Uterus (tissue), 2 donors: ENCODE results near the gene BMPR1A.

Experiments used
- POLR2A ChIP-seq, 2 donors: fragments of 450-650 bp; IDR thresholded peaks; one replicate each; pipeline ENCODE4 v1.6.1; 2016; ENCODE audit warnings: antibody characterized with exemption in 2 of 2, mild to moderate bottlenecking in 1 of 2, moderate library complexity in 1 of 2
- TF ChIP-seq, protein P1 (sequence below), 4 experiments: fragments of 200-600 bp in 2 of 4; fragments of 450-650 bp in 2 of 4; sonication (generic) in 2 of 4; IDR thresholded peaks; one replicate each; pipeline ENCODE4 v1.5.1; 2016 to 2019; ENCODE audit warnings: antibody characterized with exemption in 4 of 4, mild to moderate bottlenecking in 2 of 4, moderate library complexity in 1 of 4

DNA sequence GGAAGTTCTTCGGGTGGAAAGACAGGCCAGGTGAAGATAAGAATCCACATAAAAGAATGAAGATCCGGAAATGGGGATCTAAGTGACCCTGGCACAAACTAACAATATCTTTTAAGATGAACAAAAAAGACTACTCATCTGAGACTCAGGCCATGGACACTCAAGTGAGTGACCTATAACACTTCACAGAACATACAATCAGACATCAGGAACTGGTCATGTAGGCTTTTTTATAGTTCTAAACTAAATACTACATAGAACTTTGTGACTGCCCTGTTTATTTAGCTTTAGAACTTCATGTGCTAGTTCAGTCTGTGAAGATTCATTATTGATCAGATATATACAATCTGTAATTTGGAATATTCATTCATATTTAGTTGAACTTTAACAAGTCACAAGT, 148.2 kb downstream of the BMPR1A start:
- TF ChIP-seq, protein P1, sequence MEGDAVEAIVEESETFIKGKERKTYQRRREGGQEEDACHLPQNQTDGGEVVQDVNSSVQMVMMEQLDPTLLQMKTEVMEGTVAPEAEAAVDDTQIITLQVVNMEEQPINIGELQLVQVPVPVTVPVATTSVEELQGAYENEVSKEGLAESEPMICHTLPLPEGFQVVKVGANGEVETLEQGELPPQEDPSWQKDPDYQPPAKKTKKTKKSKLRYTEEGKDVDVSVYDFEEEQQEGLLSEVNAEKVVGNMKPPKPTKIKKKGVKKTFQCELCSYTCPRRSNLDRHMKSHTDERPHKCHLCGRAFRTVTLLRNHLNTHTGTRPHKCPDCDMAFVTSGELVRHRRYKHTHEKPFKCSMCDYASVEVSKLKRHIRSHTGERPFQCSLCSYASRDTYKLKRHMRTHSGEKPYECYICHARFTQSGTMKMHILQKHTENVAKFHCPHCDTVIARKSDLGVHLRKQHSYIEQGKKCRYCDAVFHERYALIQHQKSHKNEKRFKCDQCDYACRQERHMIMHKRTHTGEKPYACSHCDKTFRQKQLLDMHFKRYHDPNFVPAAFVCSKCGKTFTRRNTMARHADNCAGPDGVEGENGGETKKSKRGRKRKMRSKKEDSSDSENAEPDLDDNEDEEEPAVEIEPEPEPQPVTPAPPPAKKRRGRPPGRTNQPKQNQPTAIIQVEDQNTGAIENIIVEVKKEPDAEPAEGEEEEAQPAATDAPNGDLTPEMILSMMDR (IDR thresholded peaks at IDR 0.05), result no peak
- TF ChIP-seq POLR2A (IDR thresholded peaks at IDR 0.05), result no peak
